ENCODE results near the gene FAM83G. TPM values are rescaled to one million over a fixed set of nuclear protein-coding genes. Genes with fewer than 3 reads are reported as not detected.
"Not testable (repeated sequence)": the region's sequence is repeated elsewhere in the genome, so short reads cannot be mapped to it uniquely, and the experiment has no call there.

The FAM83G gene
- total RNA-seq, 1 donor from 2014 or later = 2.3 TPM

- intact Hi-C loops (cut with micrococcal nuclease) = no loop called here
- ATAC-seq = no peak
- DNase-seq = no peak
These were observed 42.7 kb downstream of the FAM83G start for GRCh38 chr17:18961634-18962493.

GRCh38 chr17:18960803-18961511, 43.6 kb downstream of the FAM83G start:
- intact Hi-C loops (cut with micrococcal nuclease) = no loop called here
- DNase-seq = peak; percentile 88
- peak; percentile 89 for ATAC-seq

- intact Hi-C loops (cut with micrococcal nuclease) = no loop called here
These were observed 44.3 kb downstream of the FAM83G start for GRCh38 chr17:18960241-18960665.

GRCh38 chr17:18959845-18960240, 44.7 kb downstream of the FAM83G start:
- DNase-seq = no peak
- intact Hi-C loops (cut with micrococcal nuclease) = no loop called here
- ATAC-seq = no peak

More at GRCh38 chr17:18960241-18960665, 44.3 kb downstream of the FAM83G start:
- DNase-seq (no peak), ATAC-seq (no peak)

- ATAC-seq (no peak), DNase-seq (no peak)
- intact Hi-C loops (cut with micrococcal nuclease) = no loop called here
These were observed 45.3 kb downstream of the FAM83G start for GRCh38 chr17:18959071-18959844.

- no peak for DNase-seq
- intact Hi-C loops (cut with micrococcal nuclease) = no loop called here
- ATAC-seq = no peak
These were observed 46.0 kb downstream of the FAM83G start for GRCh38 chr17:18958611-18959010.

GRCh38 chr17:18957831-18958230, 46.7 kb downstream of the FAM83G start:
- DNase-seq (no peak), ATAC-seq (no peak)
- intact Hi-C loops (cut with micrococcal nuclease) = no loop called here

- ATAC-seq (no peak), DNase-seq (no peak)
- intact Hi-C loops (cut with micrococcal nuclease) = no loop called here
These were observed 48.0 kb downstream of the FAM83G start for GRCh38 chr17:18956581-18956980.

GRCh38 chr17:18956021-18956420, 48.5 kb downstream of the FAM83G start:
- intact Hi-C loops (cut with micrococcal nuclease); ATAC-seq: not testable (repeated sequence)

GRCh38 chr17:18955009-18955408, 49.6 kb downstream of the FAM83G start:
- DNase-seq (no peak), ATAC-seq (no peak)
- intact Hi-C loops (cut with micrococcal nuclease) = no loop called here

More at GRCh38 chr17:18956021-18956420, 48.5 kb downstream of the FAM83G start:
- DNase-seq = not testable (repeated sequence)

- ATAC-seq (no peak), DNase-seq (no peak)
- intact Hi-C loops (cut with micrococcal nuclease) = no loop called here
These were observed 50.2 kb downstream of the FAM83G start for GRCh38 chr17:18954321-18954720.

GRCh38 chr17:18953231-18953728, 51.3 kb downstream of the FAM83G start:
- no peak for ATAC-seq
- intact Hi-C loops (cut with micrococcal nuclease) = no loop called here
- DNase-seq = no peak

- intact Hi-C loops (cut with micrococcal nuclease) = no loop called here
- DNase-seq (no peak), ATAC-seq (no peak)
These were observed 52.4 kb downstream of the FAM83G start, which contains the start of gene SLC5A10 for GRCh38 chr17:18951941-18952842. Gene SLC5A10 (plus strand): TSS chr17:18952165. CDS start chr17:18952206, 41 bp downstream.

- ATAC-seq = peak; percentile 84
- DNase-seq = peak; percentile 67
- intact Hi-C loops (cut with micrococcal nuclease) = no loop called here
These were observed 53.3 kb downstream of the FAM83G start for GRCh38 chr17:18950944-18951905.

GRCh38 chr17:18950346-18950745, 54.2 kb downstream of the FAM83G start:
- intact Hi-C loops (cut with micrococcal nuclease) = no loop called here
- DNase-seq (no peak), ATAC-seq (no peak)

GRCh38 chr17:18949566-18949965, 55.0 kb downstream of the FAM83G start:
- intact Hi-C loops (cut with micrococcal nuclease) = no loop called here
- peak; percentile 38 for DNase-seq
- peak; percentile 72 for ATAC-seq

- DNase-seq (no peak), ATAC-seq (no peak)
- intact Hi-C loops (cut with micrococcal nuclease) = no loop called here
These were observed 56.0 kb downstream of the FAM83G start for GRCh38 chr17:18948476-18949006.

All from left ventricle myocardium superior (tissue), 1 donor.